ENCODE results near the gene PNPO. TPM values are rescaled to one million over a fixed set of nuclear protein-coding genes. Genes with fewer than 3 reads are reported as not detected.

The PNPO gene
- total and polyA plus RNA-seq, 8 donors = 7.6 to 44.2 (median 12.1) TPM; not detected in 1

GRCh38 chr17:47901423-47901822 is 39.9 kb upstream of the PNPO start:
- H3K27ac ChIP-seq = peak overlapping the region in 1 of 5 donors; percentile 12
- H3K4me1 ChIP-seq = peaks cover 23 to 83% (median 54%) of the 10 kb centered on the region in 4 donors
- no peak for TF ChIP-seq CTCF (IDR thresholded peaks at IDR 0.05)
- TF ChIP-seq EP300 (IDR thresholded peaks at IDR 0.05) = no peak
- TF ChIP-seq POLR2AphosphoS5 (IDR thresholded peaks at IDR 0.05) = no peak
- no peak for TF ChIP-seq POLR2A (IDR thresholded peaks at IDR 0.05)
- intact Hi-C loops (cut with DNase I; ENCODE audit: low total_unique reads) = no loop called here
- no peak overlapping the region for H3K4me3 ChIP-seq
- DNase-seq = no peak
- H3K27me3 ChIP-seq = no peaks in the 10 kb centered on the region
- peaks cover 0 to 20% (median 10%) of the 10 kb centered on the region in 4 donors for H3K36me3 ChIP-seq
- 80 to 88% (median 84%) methylated on average over 7 of the region's 7 CpGs for WGBS, 5 donors
- no peaks in the 10 kb centered on the region for H3K9me3 ChIP-seq

GRCh38 chr17:47902039-47902744 is 39.2 kb upstream of the PNPO start:
- Histone ChIP-seq H3K4me3 (no peak overlapping the region), H3K4me1 (peaks cover 19 to 86% (median 55%) of the 10 kb centered on the region in 4 donors), H3K27ac (no peak overlapping the region), H3K36me3 (peaks cover 0 to 20% (median 10%) of the 10 kb centered on the region in 4 donors), H3K27me3 (no peaks in the 10 kb centered on the region), H3K9me3 (no peaks in the 10 kb centered on the region)
- WGBS, 5 donors = 68 to 79% (median 72%) methylated on average over 4 of the region's 4 CpGs
- no peak for DNase-seq
- TF ChIP-seq POLR2AphosphoS5 (IDR thresholded peaks at IDR 0.05) (no peak), EP300 (IDR thresholded peaks at IDR 0.05) (no peak), POLR2A (IDR thresholded peaks at IDR 0.05) (no peak), CTCF (IDR thresholded peaks at IDR 0.05) (no peak)
- intact Hi-C loops (cut with DNase I; ENCODE audit: low total_unique reads) = no loop called here

GRCh38 chr17:47905221-47905733 is 36.1 kb upstream of the PNPO start:
- peak; percentile 63 to 81 for DNase-seq
- H3K27ac ChIP-seq = peak overlapping the region; percentile 42 to 82 (median 68)
- H3K4me1 ChIP-seq = peaks cover 6 to 84% (median 48%) of the 10 kb centered on the region in 4 donors
- no peaks in the 10 kb centered on the region for H3K27me3 ChIP-seq
- TF ChIP-seq POLR2AphosphoS5 (IDR thresholded peaks at IDR 0.05) = peak in 1 of 3 donors; percentile 6
- no peak for TF ChIP-seq POLR2A (IDR thresholded peaks at IDR 0.05)
- 47 to 60% (median 53%) methylated on average over 8 of the region's 8 CpGs for WGBS, 5 donors
- H3K9me3 ChIP-seq = no peaks in the 10 kb centered on the region
- H3K36me3 ChIP-seq = peaks cover 0 to 12% (median 4%) of the 10 kb centered on the region in 4 donors
- intact Hi-C loops (cut with DNase I; ENCODE audit: low total_unique reads) = no loop called here
- no peak overlapping the region for H3K4me3 ChIP-seq

- no peaks in the 10 kb centered on the region for H3K9me3 ChIP-seq
- no peaks in the 10 kb centered on the region for H3K27me3 ChIP-seq
- intact Hi-C loops (cut with DNase I; ENCODE audit: low total_unique reads) = no loop called here
- H3K27ac ChIP-seq = peak overlapping the region in 4 of 5 donors; percentile 61 to 82 (median 72)
- peaks cover 6 to 80% (median 46%) of the 10 kb centered on the region in 4 donors for H3K4me1 ChIP-seq
- no peak overlapping the region for H3K4me3 ChIP-seq
- TF ChIP-seq POLR2AphosphoS5 (IDR thresholded peaks at IDR 0.05) (no peak), EP300 (IDR thresholded peaks at IDR 0.05) (no peak), CTCF (IDR thresholded peaks at IDR 0.05) (no peak), POLR2A (IDR thresholded peaks at IDR 0.05) (no peak)
- DNase-seq = no peak
- H3K36me3 ChIP-seq = peaks cover 0 to 6% (median 0%) of the 10 kb centered on the region in 4 donors
- WGBS, 5 donors = 83 to 94% (median 90%) methylated on average over 3 of the region's 3 CpGs
Observed at GRCh38 chr17:47906443-47906842, 34.9 kb upstream of the PNPO start.
